HG02852 (cell line): ENCODE measurements around the gene RBM3.
"Not testable (repeated sequence)": the region's sequence is repeated elsewhere in the genome, so short reads cannot be mapped to it uniquely, and the experiment has no call there.

Experiments
- ATAC-seq: cut with Tn5 transposase; IDR thresholded peaks from one replicate; pipeline ENCODE4 v1.9.1; 2021; ENCODE audit warnings: mild to moderate bottlenecking, moderate library complexity; ENCODE audit not compliant: unreplicated experiment

The RBM3 gene

GRCh38 chrX:48574270-48575266, at the start of gene RBM3:
RBM3 (plus strand) TSS chrX:48574484; CDS start chrX:48575181, 697 bp downstream.
- ATAC-seq = peak; percentile 82

GRCh38 chrX:48525853-48526252, 48.4 kb upstream of the RBM3 start:
- ATAC-seq = not testable (repeated sequence)

GRCh38 chrX:48530736-48531135, 43.5 kb upstream of the RBM3 start:
- no peak for ATAC-seq

GRCh38 chrX:48531358-48531959, 42.8 kb upstream of the RBM3 start:
- ATAC-seq = no peak

GRCh38 chrX:48532161-48532560, 42.1 kb upstream of the RBM3 start:
- no peak for ATAC-seq

- ATAC-seq = no peak
Measured at GRCh38 chrX:48533165-48533564, 41.1 kb upstream of the RBM3 start.

- ATAC-seq = no peak
Measured at GRCh38 chrX:48538641-48539344, 35.5 kb upstream of the RBM3 start.

- ATAC-seq = peak; percentile 61
Measured at GRCh38 chrX:48539345-48540027, 34.8 kb upstream of the RBM3 start, which contains the start of gene TBC1D25. TBC1D25 (plus strand) TSS chrX:48539714; CDS start chrX:48539798, 84 bp downstream.

GRCh38 chrX:48540028-48540375, 34.3 kb upstream of the RBM3 start:
- peak; percentile 27 for ATAC-seq

GRCh38 chrX:48540480-48540879, 33.8 kb upstream of the RBM3 start:
- ATAC-seq = no peak

- no peak for ATAC-seq
Measured at GRCh38 chrX:48541140-48541814, 33.0 kb upstream of the RBM3 start.

GRCh38 chrX:48548871-48549270, 25.4 kb upstream of the RBM3 start:
- no peak for ATAC-seq

GRCh38 chrX:48555731-48556325, 18.5 kb upstream of the RBM3 start:
- ATAC-seq = not testable (repeated sequence)

GRCh38 chrX:48558271-48558670, 16.0 kb upstream of the RBM3 start:
- no peak for ATAC-seq

GRCh38 chrX:48559636-48560035, 14.6 kb upstream of the RBM3 start:
- no peak for ATAC-seq

- ATAC-seq = no peak
Measured at GRCh38 chrX:48560056-48560455, 14.2 kb upstream of the RBM3 start.

GRCh38 chrX:48560681-48561080, 13.6 kb upstream of the RBM3 start:
- ATAC-seq = no peak

GRCh38 chrX:48569958-48570357, 4.3 kb upstream of the RBM3 start:
- peak; percentile 38 for ATAC-seq

GRCh38 chrX:48573690-48574269, 504 bp upstream of the RBM3 start:
- no peak for ATAC-seq
